GM12875 (cell line): ENCODE results near the gene NANOG.
"Not testable (repeated sequence)": the region's sequence is repeated elsewhere in the genome, so short reads cannot be mapped to it uniquely, and the experiment has no call there.

Experiments used
- H3K4me3 ChIP-seq: one replicate; pipeline ENCODE4 v1.5.1; 2011; ENCODE audit warnings: low read depth, low read length, control low read depth
- TF ChIP-seq, protein P1 (sequence below): IDR thresholded peaks from 2 replicates; pipeline ENCODE4 v1.5.1; 2011; ENCODE audit warnings: low read depth, mild to moderate bottlenecking, control low read depth, inconsistent platforms, low read length, moderate library complexity, borderline replicate concordance; ENCODE audit not compliant: insufficient read depth

The NANOG gene

DNA sequence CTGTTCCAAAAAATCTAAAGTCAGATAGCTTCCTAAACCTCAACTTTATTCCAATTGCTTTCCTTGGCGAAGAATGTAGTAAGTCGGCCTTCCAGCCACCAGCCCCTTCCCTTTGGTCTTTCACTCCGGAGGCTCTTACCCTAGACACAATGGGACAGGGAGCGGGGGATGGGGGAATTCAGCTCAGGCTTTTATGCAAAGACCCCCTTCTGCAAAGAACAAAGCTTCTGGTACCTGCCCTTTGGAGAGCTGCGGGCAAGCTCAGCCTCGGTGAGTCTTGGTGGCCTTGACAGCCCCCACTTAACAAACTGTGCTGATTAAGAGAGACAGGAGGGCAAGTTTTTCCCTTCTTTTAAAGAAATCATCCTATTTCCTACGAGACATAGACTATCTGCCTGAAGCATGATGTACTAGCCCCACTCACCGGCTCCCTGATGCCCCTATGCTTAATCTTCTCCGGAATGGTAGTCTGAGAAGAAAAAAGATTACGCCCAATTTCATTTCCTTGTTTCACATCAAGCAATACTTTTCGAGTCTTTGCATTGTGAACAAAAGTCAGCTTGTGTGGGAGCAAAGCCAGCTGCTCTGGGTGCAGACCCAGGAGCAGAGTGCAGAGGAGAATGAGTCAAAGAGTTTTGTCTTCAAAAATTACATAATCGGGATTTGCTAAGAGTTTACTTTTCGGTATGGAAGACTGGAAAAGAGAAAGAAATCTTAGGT lies 1.5 kb upstream of the NANOG start:
- TF ChIP-seq, protein P1, sequence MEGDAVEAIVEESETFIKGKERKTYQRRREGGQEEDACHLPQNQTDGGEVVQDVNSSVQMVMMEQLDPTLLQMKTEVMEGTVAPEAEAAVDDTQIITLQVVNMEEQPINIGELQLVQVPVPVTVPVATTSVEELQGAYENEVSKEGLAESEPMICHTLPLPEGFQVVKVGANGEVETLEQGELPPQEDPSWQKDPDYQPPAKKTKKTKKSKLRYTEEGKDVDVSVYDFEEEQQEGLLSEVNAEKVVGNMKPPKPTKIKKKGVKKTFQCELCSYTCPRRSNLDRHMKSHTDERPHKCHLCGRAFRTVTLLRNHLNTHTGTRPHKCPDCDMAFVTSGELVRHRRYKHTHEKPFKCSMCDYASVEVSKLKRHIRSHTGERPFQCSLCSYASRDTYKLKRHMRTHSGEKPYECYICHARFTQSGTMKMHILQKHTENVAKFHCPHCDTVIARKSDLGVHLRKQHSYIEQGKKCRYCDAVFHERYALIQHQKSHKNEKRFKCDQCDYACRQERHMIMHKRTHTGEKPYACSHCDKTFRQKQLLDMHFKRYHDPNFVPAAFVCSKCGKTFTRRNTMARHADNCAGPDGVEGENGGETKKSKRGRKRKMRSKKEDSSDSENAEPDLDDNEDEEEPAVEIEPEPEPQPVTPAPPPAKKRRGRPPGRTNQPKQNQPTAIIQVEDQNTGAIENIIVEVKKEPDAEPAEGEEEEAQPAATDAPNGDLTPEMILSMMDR = no peak
- H3K4me3 ChIP-seq = no peak overlapping the region

DNA sequence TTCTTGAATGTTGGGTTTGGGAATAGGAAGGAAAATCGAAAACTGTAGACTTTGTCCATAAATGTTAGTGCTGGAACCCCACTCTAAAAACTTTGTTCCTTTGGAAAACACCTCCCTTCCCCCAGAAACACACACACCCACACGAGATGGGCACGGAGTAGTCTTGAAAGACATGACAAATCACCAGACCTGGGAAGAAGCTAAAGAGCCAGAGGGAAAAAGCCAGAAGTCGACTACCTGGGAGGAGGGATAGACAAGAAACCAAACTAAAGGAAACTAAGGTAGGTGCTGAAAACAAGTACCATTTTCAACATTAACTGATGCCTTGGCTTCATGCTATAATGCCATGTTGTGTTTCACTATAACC lies 925 bp upstream of the NANOG start:
- H3K4me3 ChIP-seq = no peak overlapping the region
- TF ChIP-seq, protein P1 = no peak

DNA sequence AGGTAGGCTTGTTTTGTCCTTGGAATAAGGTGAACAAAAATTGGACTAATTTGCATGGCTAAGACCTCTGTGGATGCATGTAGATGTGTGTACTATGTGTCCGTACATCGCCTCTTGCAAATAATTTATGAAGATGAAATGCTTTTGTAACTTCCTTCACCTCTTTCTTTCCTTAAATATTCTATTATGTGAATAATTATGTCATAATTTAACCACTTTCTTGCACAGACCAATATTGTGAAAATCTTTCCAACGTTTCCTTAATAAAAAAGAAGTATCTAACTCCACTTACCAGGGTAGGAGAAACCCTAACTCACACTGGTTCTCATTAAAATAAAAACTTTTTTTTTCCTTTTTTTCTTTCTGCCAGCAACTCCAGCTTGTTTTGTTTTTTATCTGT lies 4.0 kb downstream of the NANOG start:
- no peak overlapping the region for H3K4me3 ChIP-seq
- TF ChIP-seq, protein P1 = no peak

DNA sequence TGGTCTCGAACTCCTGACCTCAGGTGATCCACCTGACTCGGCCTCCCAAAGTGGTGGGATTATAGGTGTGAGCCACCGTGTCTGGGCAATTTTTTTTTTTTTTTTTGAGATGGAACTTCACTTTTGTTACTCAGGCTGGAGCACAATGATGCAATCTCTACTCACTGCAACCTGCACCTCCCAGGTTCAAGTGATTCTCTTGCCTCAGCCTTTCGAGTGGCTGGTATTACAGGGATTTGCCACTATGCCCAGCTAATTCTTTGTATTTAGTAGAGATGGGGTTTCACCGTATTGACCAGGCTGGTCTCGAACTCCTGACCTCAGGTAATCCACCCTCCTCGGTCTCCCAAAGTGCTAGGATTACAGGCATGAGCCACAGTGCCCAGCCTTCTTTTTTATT lies 8.1 kb downstream of the NANOG start:
- H3K4me3 ChIP-seq = not testable (repeated sequence)

DNA sequence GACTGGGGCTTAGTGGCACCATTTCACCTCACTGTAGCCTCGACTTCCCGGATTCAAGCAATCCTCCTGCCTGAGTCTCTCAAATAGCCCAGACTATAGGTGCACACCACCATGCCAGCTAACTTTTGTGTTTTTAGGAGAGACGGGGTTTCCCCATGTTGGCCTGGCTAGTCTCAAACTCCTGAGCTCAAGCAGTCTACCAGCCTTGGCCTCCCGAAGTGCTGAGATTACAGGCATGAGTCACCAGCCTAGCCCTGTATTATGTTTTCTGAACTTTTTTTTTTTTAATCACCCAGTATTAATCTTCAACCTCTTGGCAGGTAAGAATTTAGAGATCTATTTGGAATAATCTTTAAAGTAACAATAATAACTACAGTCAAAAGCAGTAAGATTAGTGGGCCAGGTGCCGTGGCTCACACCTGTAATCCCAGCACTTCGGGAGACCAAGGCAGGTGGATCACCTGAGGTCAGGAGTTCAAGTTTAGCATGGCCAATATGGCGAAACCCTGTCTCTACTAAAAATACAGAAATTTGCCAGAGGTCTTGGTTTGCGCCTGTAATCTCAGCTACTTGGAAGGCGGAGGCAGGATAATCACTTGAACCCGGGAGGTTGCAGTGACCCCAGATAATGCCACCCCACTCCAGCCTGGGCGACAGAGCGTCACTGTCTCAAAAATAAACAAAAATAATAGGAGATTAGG lies 8.6 kb downstream of the NANOG start:
- no peak overlapping the region for H3K4me3 ChIP-seq
- TF ChIP-seq, protein P1 = no peak

DNA sequence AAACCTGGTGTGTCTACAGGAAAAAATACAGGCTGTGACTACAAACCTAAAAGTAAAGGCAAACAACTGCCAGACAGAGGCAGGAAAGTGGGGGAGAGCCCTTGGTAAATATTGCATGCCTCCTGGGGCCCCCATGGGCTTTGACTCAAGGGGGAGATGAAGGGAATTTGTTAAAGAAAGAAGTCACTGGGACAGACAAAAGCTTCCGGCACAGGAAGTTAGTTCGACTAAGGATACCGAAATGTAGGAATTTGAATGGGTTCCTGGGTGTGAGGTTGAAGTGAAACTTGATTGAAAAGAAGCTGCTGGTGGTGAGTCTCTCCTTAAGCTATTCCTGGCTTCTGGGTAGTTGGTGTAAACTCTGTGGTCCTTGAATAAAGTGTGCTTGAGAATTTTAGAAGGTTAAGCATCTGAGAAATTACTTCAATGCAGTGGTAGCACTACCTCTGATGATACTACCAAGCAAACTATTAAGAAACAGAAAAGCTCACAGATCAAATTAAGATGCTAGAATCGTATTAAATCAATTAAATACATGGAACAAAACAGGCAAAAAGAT lies 9.6 kb downstream of the NANOG start:
- not testable (repeated sequence) for H3K4me3 ChIP-seq

DNA sequence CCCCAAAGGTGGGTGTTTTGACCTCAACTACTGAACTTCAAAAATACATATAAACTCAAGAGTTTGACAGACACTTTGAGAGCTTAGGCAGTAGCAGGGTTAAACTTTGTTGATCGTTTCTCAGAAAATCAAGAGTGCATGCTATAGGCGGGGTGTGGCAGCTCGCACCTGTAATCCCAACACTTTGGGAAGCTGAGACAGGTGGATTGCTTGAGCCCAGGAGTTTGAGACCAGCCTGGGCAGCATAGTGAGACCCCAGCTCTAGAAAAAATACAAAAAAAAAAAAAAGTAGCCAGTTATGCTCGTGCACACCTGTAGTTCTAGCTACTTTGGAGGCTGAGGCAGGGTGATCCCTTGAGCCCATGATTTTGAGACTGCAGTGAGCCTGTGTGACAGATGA lies 12.3 kb downstream of the NANOG start:
- TF ChIP-seq, protein P1 = no peak

DNA sequence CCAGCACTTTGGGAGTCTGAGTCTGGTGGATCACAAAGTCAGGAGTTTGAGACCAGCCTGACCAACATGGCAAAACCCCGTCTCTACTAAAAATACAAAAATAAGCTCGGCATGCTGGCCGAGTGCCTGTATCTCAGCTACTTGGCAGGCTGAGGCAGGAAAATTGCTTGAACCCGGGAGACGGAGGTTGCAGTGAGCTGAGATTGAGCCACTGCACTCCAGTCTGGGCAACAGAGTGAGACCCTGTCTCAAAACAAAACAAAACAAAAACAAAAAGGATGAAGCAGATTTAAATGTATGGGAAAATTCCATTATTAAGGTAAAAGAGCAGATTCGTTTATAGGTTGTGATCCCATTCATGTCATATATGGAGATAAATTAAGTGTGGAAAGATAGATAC lies 17.1 kb downstream of the NANOG start:
- H3K4me3 ChIP-seq = not testable (repeated sequence)

More for the DNA sequence above, 12.3 kb downstream of the NANOG start:
- no peak overlapping the region for H3K4me3 ChIP-seq
